CD4-positive, CD25-positive, alpha-beta regulatory T cell (primary cell): Measurements from ENCODE around the gene NOX5. TPM values are rescaled to one million over a fixed set of nuclear protein-coding genes. Genes with fewer than 3 reads are reported as not detected.

Experiments
- ATAC-seq, 2 donors: fragments of 150-1000 bp; cut with Tn5 transposase; one replicate each; pipeline ENCODE4 v1.10.0; 2021; ENCODE audit warnings: low read depth in 2 of 2, moderate number of reproducible peaks in 2 of 2, moderate library complexity in 1 of 2
- DNase-seq, 3 donors: peaks; one replicate each; pipeline versions ENCODE4 v3.0.0 to v3.0.0-alpha.2; 2012 to 2022; ENCODE audit warnings: mixed read lengths in 1 of 3
- H3K27ac ChIP-seq: one replicate; pipeline ENCODE4 v1.7.0; 2013; ENCODE audit warnings: mild to moderate bottlenecking, low read length; ENCODE audit not compliant: insufficient read depth, poor library complexity, severe bottlenecking
- H3K27me3 ChIP-seq: one replicate; pipeline ENCODE4 v1.7.0; 2013; ENCODE audit warnings: low read length; ENCODE audit not compliant: control insufficient read depth, insufficient read depth
- H3K36me3 ChIP-seq: one replicate; pipeline ENCODE4 v1.7.0; 2013; ENCODE audit warnings: mild to moderate bottlenecking, low read length, moderate library complexity; ENCODE audit not compliant: control insufficient read depth, insufficient read depth
- H3K4me1 ChIP-seq: 2 replicates; pipeline ENCODE4 v1.7.0; 2013; ENCODE audit warnings: mild to moderate bottlenecking, low read length; ENCODE audit not compliant: insufficient read depth, control insufficient read depth, poor library complexity, severe bottlenecking
- H3K4me3 ChIP-seq: one replicate; pipeline ENCODE4 v1.7.0; 2013; ENCODE audit warnings: low read depth, mild to moderate bottlenecking, low read length, moderate library complexity
- H3K9me3 ChIP-seq, 2 experiments: 1 replicate in 1 of 2; 2 replicates in 1 of 2; pipeline ENCODE4 v1.7.0; 2013; ENCODE audit warnings: low read length in 2 of 2, mild to moderate bottlenecking in 1 of 2, moderate library complexity in 1 of 2; ENCODE audit not compliant: control insufficient read depth in 2 of 2
- H3K27ac Mint-ChIP-seq, 3 donors: one replicate each; pipeline ENCODE4 v1.8.0; 2020 to 2022; ENCODE audit warnings: mild to moderate bottlenecking in 3 of 3, mixed read lengths in 3 of 3, moderate library complexity in 2 of 3
- H3K27me3 Mint-ChIP-seq: one replicate; pipeline ENCODE4 v1.8.0; 2022; ENCODE audit warnings: mild to moderate bottlenecking, mixed read lengths
- H3K36me3 Mint-ChIP-seq: one replicate; pipeline ENCODE4 v1.8.0; 2020; ENCODE audit warnings: mixed read lengths
- H3K4me1 Mint-ChIP-seq, 4 donors: one replicate each; pipeline ENCODE4 v1.8.0; 2020 to 2022; ENCODE audit warnings: mixed read lengths in 4 of 4, mild to moderate bottlenecking in 1 of 4
- H3K4me3 Mint-ChIP-seq, 4 donors: one replicate each; pipeline ENCODE4 v1.8.0; 2020 to 2022; ENCODE audit warnings: mild to moderate bottlenecking in 4 of 4, mixed read lengths in 4 of 4, moderate library complexity in 3 of 4
- H3K9me3 Mint-ChIP-seq, 7 donors: one replicate each; pipeline ENCODE4 v1.8.0; 2020 to 2022; ENCODE audit warnings: mixed read lengths in 7 of 7, mild to moderate bottlenecking in 3 of 7, moderate library complexity in 2 of 7
- polyA plus RNA-seq, 4 donors: library from polyadenylated mRNA; unstranded; fragments of 300-500 nt; fragmentation: Illumina TruSeq; gene quantifications; one replicate each; pipeline ENCODE4 v1.2.3, GENCODE V29; 2021
- total RNA-seq: library from RNA; stranded (reverse); gene quantifications from one replicate; pipeline ENCODE4 v1.2.3, GENCODE V29; 2022

The NOX5 gene
- total and polyA plus RNA-seq, 5 donors from 2014 or later: not detected

GRCh38 chr15:69012761-69013364 lies 1.6 kb upstream of the NOX5 start:
- Histone ChIP-seq H3K36me3 (no peaks in the 10 kb centered on the region), H3K9me3 (peaks cover 14 to 19% of the 10 kb centered on the region in 2 experiments), H3K4me3 (no peak overlapping the region), H3K27me3 (peaks cover 3% of the 10 kb centered on the region), H3K27ac (no peak overlapping the region), H3K4me1 (no peaks in the 10 kb centered on the region)
- H3K36me3 Mint-ChIP-seq: peaks cover 6% of the 10 kb centered on the region
- peaks cover 21% of the 10 kb centered on the region for H3K27me3 Mint-ChIP-seq
- no peak overlapping the region for H3K4me3 Mint-ChIP-seq
- ATAC-seq (no peak), DNase-seq (no peak)
- no peak overlapping the region for H3K27ac Mint-ChIP-seq
- no peaks in the 10 kb centered on the region for H3K4me1 Mint-ChIP-seq
- H3K9me3 Mint-ChIP-seq: peaks cover 0 to 26% (median 11%) of the 10 kb centered on the region in 7 donors

DNA sequence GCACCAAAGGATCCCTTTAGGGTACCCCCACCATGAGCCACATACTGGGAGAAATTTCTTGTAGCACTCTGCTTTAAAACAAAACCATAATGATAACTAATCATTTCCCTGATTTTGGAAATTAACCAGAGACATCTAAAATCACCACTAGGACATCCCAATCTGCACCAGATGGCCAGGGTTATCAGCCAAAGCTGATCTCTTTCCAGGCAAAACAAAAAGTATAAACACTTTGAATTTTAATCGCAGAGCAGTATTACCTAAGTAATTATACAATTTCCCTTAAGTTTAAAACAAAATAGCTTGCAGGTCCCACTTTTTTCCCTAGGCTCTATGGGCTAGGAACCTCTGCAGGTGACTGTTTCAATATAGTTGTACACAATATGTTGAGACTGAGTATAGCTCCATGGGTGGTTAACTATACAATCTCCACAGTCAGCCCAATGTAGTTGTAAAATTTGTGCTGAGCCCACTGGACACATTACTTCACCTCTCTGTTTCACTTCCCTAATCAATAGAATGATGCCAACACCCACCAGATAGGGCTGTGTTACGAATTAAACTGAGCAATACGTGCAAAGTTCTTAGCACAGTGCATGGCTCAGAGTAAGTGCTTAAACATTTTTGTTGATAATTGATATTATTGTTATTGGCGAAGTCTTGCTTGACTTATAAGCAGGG lies 629 bp upstream of the NOX5 start:
- peaks cover 22% of the 10 kb centered on the region for H3K27me3 Mint-ChIP-seq
- H3K27me3 ChIP-seq: peaks cover 3% of the 10 kb centered on the region
- H3K9me3 Mint-ChIP-seq: peaks cover 0 to 17% (median 9%) of the 10 kb centered on the region in 7 donors
- H3K27ac ChIP-seq: no peak overlapping the region
- H3K4me3 ChIP-seq: no peak overlapping the region
- no peak for ATAC-seq
- peaks cover 5% of the 10 kb centered on the region for H3K36me3 Mint-ChIP-seq
- DNase-seq: no peak
- no peaks in the 10 kb centered on the region for H3K4me1 Mint-ChIP-seq
- no peak overlapping the region for H3K4me3 Mint-ChIP-seq
- H3K36me3 ChIP-seq: no peaks in the 10 kb centered on the region
- no peak overlapping the region for H3K27ac Mint-ChIP-seq
- H3K9me3 ChIP-seq: peaks cover 4 to 9% of the 10 kb centered on the region in 2 experiments
- no peaks in the 10 kb centered on the region for H3K4me1 ChIP-seq

- Mint-ChIP-seq H3K27me3 (peaks cover 25% of the 10 kb centered on the region), H3K27ac (peak overlapping the region in 1 of 3 donors; percentile 65), H3K36me3 (no peaks in the 10 kb centered on the region), H3K9me3 (peaks cover 0 to 6% (median 2%) of the 10 kb centered on the region in 7 donors), H3K4me3 (no peak overlapping the region), H3K4me1 (no peaks in the 10 kb centered on the region)
- Histone ChIP-seq H3K36me3 (no peaks in the 10 kb centered on the region), H3K9me3 (no peaks in the 10 kb centered on the region), H3K4me1 (no peaks in the 10 kb centered on the region), H3K27ac (no peak overlapping the region), H3K4me3 (no peak overlapping the region), H3K27me3 (peaks cover 3% of the 10 kb centered on the region)
- ATAC-seq: no peak
- no peak for DNase-seq
Measured at GRCh38 chr15:69015591-69015990, 1.1 kb downstream of the NOX5 start.

- Mint-ChIP-seq H3K36me3 (no peaks in the 10 kb centered on the region), H3K27me3 (peaks cover 23% of the 10 kb centered on the region), H3K4me1 (no peaks in the 10 kb centered on the region), H3K27ac (no peak overlapping the region), H3K9me3 (peaks cover 0 to 4% (median 2%) of the 10 kb centered on the region in 7 donors), H3K4me3 (no peak overlapping the region)
- Histone ChIP-seq H3K27me3 (peaks cover 3% of the 10 kb centered on the region), H3K27ac (no peak overlapping the region), H3K4me3 (no peak overlapping the region), H3K9me3 (no peaks in the 10 kb centered on the region), H3K4me1 (no peaks in the 10 kb centered on the region), H3K36me3 (no peaks in the 10 kb centered on the region)
- ATAC-seq: no peak
- DNase-seq: no peak
Measured at GRCh38 chr15:69016021-69016595, 1.6 kb downstream of the NOX5 start.

DNA sequence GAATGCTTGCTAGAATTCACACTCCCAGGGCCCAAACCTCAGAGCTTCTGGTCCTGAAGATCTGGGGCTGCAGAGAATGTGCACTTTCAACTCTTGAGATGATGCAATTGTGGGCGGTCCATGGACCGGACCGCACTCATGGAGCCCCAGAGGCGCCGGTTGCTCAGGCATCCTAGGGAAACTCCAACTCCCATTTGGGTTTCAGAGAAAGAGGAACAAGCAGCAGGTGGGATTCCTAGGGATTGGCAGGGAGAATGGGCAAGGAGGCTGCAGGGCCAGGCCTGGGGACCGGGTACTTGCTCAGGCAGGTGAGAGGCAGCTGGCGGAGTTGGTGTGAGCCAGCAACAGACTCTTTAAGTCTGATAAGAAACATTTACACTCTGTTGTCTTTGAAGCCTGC lies 3.5 kb downstream of the NOX5 start:
- no peaks in the 10 kb centered on the region for H3K36me3 ChIP-seq

DNA sequence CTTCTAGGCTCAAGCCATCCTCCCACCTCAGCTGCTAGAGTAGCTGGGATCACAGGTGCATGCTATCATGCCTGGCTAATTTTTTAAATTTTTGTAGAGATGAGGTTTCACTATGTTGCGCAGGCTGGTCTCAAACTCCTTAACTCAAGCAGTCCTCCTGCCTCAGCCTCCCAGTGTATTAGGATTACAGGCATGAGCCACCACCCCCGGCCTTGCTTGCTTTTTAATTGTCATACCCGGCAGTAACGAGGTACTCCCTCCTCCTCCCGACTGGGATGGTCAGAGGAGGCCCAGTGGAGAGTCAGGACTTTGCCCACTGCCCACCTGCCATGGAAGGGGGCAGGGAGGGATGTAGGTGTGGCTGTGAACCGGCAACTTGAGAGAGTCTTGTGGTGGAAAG lies 4.5 kb downstream of the NOX5 start:
- H3K4me1 ChIP-seq: no peaks in the 10 kb centered on the region
- H3K4me3 Mint-ChIP-seq: no peak overlapping the region
- H3K27me3 Mint-ChIP-seq: peaks cover 42% of the 10 kb centered on the region
- no peak overlapping the region for H3K27ac ChIP-seq
- no peak overlapping the region for H3K27ac Mint-ChIP-seq
- H3K9me3 Mint-ChIP-seq: peaks cover 0 to 6% (median 0%) of the 10 kb centered on the region in 7 donors
- no peaks in the 10 kb centered on the region for H3K4me1 Mint-ChIP-seq
- H3K27me3 ChIP-seq: peaks cover 7% of the 10 kb centered on the region
- H3K36me3 Mint-ChIP-seq: no peaks in the 10 kb centered on the region
- no peak overlapping the region for H3K4me3 ChIP-seq
- no peak for DNase-seq
- no peaks in the 10 kb centered on the region for H3K36me3 ChIP-seq
- H3K9me3 ChIP-seq: no peaks in the 10 kb centered on the region
- ATAC-seq: no peak

More for the DNA sequence above, 3.5 kb downstream of the NOX5 start:
- Histone ChIP-seq H3K27ac (no peak overlapping the region), H3K27me3 (peaks cover 7% of the 10 kb centered on the region), H3K9me3 (no peaks in the 10 kb centered on the region), H3K4me3 (no peak overlapping the region), H3K4me1 (no peaks in the 10 kb centered on the region)
- ATAC-seq: no peak
- Mint-ChIP-seq H3K27ac (no peak overlapping the region), H3K4me3 (no peak overlapping the region), H3K9me3 (peaks cover 0 to 6% (median 0%) of the 10 kb centered on the region in 7 donors), H3K27me3 (peaks cover 39% of the 10 kb centered on the region), H3K36me3 (no peaks in the 10 kb centered on the region), H3K4me1 (no peaks in the 10 kb centered on the region)
- DNase-seq: no peak

- H3K4me3 Mint-ChIP-seq: peak overlapping the region in 1 of 4 donors; percentile 44
- no peak overlapping the region for H3K27ac Mint-ChIP-seq
- H3K36me3 ChIP-seq: no peaks in the 10 kb centered on the region
- peaks cover 0 to 7% (median 0%) of the 10 kb centered on the region in 7 donors for H3K9me3 Mint-ChIP-seq
- H3K4me1 ChIP-seq: no peaks in the 10 kb centered on the region
- ATAC-seq: no peak
- H3K4me3 ChIP-seq: no peak overlapping the region
- H3K27ac ChIP-seq: no peak overlapping the region
- peaks cover 6% of the 10 kb centered on the region for H3K27me3 ChIP-seq
- H3K27me3 Mint-ChIP-seq: peaks cover 42% of the 10 kb centered on the region
- no peaks in the 10 kb centered on the region for H3K36me3 Mint-ChIP-seq
- H3K4me1 Mint-ChIP-seq: no peaks in the 10 kb centered on the region
- DNase-seq: no peak
- H3K9me3 ChIP-seq: no peaks in the 10 kb centered on the region
Measured at GRCh38 chr15:69021895-69022294, 7.4 kb downstream of the NOX5 start.
